ENCODE results near the gene ATP2B1.

ATP2B1 gene

DNA sequence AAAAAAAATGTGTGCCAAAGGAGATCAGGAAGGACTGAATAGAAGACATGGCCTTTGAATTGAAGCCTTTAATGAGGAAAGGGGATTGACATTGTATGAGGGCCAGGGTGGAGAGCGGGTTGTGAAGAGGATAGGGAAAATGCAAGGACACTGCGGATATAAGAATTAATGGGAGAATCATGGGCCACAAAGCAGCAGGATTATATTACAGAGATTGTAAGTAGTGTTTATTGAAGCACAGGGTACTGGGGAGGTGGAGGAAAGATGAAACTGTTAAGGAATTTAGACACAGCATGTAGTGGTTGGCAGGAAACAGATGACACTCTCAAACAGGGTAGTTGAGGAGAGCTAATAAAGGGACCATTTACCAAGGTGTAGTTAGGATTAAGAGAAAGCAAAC is 166.4 kb downstream of the ATP2B1 start:
- TF ChIP-seq, protein P1, sequence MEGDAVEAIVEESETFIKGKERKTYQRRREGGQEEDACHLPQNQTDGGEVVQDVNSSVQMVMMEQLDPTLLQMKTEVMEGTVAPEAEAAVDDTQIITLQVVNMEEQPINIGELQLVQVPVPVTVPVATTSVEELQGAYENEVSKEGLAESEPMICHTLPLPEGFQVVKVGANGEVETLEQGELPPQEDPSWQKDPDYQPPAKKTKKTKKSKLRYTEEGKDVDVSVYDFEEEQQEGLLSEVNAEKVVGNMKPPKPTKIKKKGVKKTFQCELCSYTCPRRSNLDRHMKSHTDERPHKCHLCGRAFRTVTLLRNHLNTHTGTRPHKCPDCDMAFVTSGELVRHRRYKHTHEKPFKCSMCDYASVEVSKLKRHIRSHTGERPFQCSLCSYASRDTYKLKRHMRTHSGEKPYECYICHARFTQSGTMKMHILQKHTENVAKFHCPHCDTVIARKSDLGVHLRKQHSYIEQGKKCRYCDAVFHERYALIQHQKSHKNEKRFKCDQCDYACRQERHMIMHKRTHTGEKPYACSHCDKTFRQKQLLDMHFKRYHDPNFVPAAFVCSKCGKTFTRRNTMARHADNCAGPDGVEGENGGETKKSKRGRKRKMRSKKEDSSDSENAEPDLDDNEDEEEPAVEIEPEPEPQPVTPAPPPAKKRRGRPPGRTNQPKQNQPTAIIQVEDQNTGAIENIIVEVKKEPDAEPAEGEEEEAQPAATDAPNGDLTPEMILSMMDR (conservative IDR thresholded peaks at IDR 0.05) = no peak

DNA sequence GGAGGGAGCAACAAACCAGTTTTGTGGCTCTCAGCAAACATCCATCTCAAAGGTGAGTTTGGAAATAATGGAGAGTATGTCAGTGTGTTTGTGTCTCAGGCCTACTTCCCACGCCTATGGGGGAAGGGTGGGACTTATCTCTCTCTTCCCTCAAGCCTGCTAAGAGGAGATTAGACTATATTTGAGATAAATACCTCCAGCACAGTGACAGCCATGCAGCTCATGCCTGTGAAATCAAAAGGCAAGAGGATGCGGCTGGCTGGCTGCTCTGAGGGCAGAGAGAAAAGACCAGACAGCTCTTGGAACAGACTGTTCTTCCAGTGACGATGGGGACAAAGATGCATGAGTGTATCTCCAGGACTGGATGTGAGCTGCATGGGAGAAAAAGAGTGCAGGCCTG is 168.1 kb downstream of the ATP2B1 start:
- TF ChIP-seq, protein P1 (conservative IDR thresholded peaks at IDR 0.05) = no peak
- H3K27ac ChIP-seq = no peak overlapping the region

More for the DNA sequence above, 166.4 kb downstream of the ATP2B1 start:
- no peak overlapping the region for H3K27ac ChIP-seq

DNA sequence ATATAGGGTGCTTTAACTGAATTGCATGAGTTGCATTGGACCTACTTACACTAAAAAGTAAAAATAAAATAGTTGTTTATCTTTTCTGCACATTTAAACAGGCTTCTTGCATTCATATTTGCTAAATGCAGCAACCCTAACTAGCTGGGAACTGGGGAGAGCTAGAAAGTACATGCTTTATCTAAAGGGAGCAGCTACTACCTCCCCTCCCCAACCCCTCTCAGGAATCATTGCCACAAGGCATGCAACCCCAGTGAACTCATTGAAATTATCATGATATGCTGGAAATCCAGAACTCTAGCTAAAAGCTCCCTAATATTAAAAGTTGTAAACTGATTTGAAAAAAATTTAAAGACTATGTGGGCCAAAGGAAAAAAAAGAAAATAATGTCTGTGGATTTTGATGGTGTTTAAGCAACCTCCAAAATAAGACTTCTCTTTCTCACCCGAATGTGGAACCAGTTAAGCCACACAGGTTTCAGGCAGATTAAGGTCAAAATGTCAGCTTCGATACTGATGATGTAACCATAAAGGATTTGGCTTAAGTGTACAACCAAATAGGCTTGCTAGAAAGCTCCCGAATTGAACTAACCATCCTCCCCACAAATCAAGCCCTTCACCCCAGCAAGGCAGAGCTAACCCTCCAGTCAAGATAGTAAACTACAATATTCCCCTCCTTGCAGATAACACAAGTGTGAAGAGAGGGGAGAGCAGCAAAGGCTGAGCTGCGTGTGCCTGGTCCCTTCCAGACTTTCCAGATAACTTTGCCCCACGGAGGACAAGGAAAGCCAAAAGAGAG is 169.0 kb downstream of the ATP2B1 start:
- TF ChIP-seq, protein P1 (conservative IDR thresholded peaks at IDR 0.05) = no peak
- H3K27ac ChIP-seq = no peak overlapping the region

DNA sequence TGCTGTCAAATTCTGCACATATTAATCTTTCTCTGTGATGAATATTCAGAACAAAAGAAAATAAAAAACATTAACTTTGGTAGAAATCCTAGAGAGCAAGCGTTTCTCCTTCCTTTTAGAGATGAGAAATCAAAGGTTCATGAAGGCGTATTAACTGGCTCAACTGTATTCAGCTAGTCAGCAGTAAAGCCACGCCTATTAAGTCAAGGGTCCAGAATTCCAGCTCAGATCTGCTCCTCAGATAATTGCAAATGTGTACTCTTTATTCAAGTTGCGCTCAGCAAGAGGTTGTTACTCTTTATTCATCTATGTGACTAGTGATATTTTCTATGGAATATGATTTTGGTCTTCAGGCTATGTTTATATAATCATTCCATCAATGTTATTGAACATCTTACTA is 169.7 kb downstream of the ATP2B1 start:
- no peak overlapping the region for H3K27ac ChIP-seq
- TF ChIP-seq, protein P1 (conservative IDR thresholded peaks at IDR 0.05) = no peak
